Caco-2 (cell line): ENCODE data around the gene TOX3. TPM values are rescaled to one million over a fixed set of nuclear protein-coding genes. Genes with fewer than 3 reads are reported as not detected.

ENCODE experiments used
- BruUV-seq: library from RNA; stranded (reverse); fragments of 400-500 nt; replicated peaks from 2 replicates; lab custom pipeline; 2021; lab: Mats Ljungman, UMichigan
- CTCF ChIA-PET: fragments of 300-600 bp; sonication (Branson Sonifier 250); formaldehyde crosslinking; loops from one replicate; lab custom pipeline; 2022; ENCODE audit warnings: antibody characterized with exemption; lab: Charles Lee
- POLR2A ChIA-PET: fragments of 300-600 bp; sonication (Branson Sonifier 250); formaldehyde crosslinking; loops from one replicate; lab custom pipeline; 2022; ENCODE audit warnings: antibody characterized with exemption; lab: Charles Lee
- DNase-seq, 2 experiments: peaks; one replicate each; pipeline versions ENCODE4 v3.0.0 to v3.0.0-alpha.2; 2020 to 2022
- H3K27me3 ChIP-seq: replicated peaks from 2 replicates; pipeline ENCODE4 v1.6.0; 2011; ENCODE audit warnings: low read length; ENCODE audit not compliant: control insufficient read depth, insufficient read depth
- H3K36me3 ChIP-seq: 2 replicates; pipeline ENCODE4 v1.5.1; 2011; ENCODE audit warnings: low read length; ENCODE audit not compliant: control insufficient read depth, insufficient read depth
- H3K4me1 ChIP-seq: fragments of 250-450 bp; sonication (Bioruptor Pico); 2 replicates; pipeline ENCODE4 v1.5.1; 2020; ENCODE audit warnings: mild to moderate bottlenecking
- H3K4me3 ChIP-seq: 2 replicates; pipeline ENCODE4 v1.5.1; 2011; ENCODE audit warnings: low read depth, mild to moderate bottlenecking, control low read depth, low read length
- H3K9me3 ChIP-seq: fragments of 250-450 bp; sonication (Bioruptor Pico); 2 replicates; pipeline ENCODE4 v1.5.1; 2020; ENCODE audit warnings: mild to moderate bottlenecking, moderate library complexity
- H3K27ac Mint-ChIP-seq: one replicate; pipeline ENCODE4 v1.8.0; 2022; ENCODE audit warnings: mixed read lengths; ENCODE audit not compliant: unreplicated experiment
- H3K27me3 Mint-ChIP-seq: one replicate; pipeline ENCODE4 v1.8.0; 2022; ENCODE audit warnings: mixed read lengths; ENCODE audit not compliant: insufficient read depth, unreplicated experiment
- H3K36me3 Mint-ChIP-seq: one replicate; pipeline ENCODE4 v1.8.0; 2022; ENCODE audit warnings: mild to moderate bottlenecking, mixed read lengths; ENCODE audit not compliant: insufficient read depth, unreplicated experiment
- H3K4me1 Mint-ChIP-seq: one replicate; pipeline ENCODE4 v1.8.0; 2022; ENCODE audit warnings: low read depth, mixed read lengths; ENCODE audit not compliant: unreplicated experiment
- H3K4me3 Mint-ChIP-seq: one replicate; pipeline ENCODE4 v1.8.0; 2022; ENCODE audit warnings: mild to moderate bottlenecking, moderate library complexity, mixed read lengths; ENCODE audit not compliant: unreplicated experiment
- H3K9me3 Mint-ChIP-seq: one replicate; pipeline ENCODE4 v1.8.0; 2022; ENCODE audit warnings: mixed read lengths; ENCODE audit not compliant: unreplicated experiment
- CTCF ChIP-seq, 2 experiments: fragments of 200-600 bp in 1 of 2; IDR thresholded peaks; 1 replicate in 1 of 2; 2 replicates in 1 of 2; pipeline versions ENCODE4 v1.5.1 to v1.8.0; 2011 to 2022; ENCODE audit warnings: antibody characterized with exemption in 1 of 2, control low read depth in 1 of 2, inconsistent platforms in 1 of 2, low read depth in 1 of 2, low read length in 1 of 2, mild to moderate bottlenecking in 1 of 2, moderate library complexity in 1 of 2; ENCODE audit not compliant: insufficient read depth in 1 of 2, severe bottlenecking in 1 of 2, unreplicated experiment in 1 of 2
- intact Hi-C: fragments of 100-400 bp; cut with micrococcal nuclease; formaldehyde crosslinking; loops from one replicate; pipeline ENCODE4 v1.10.0; 2022; ENCODE audit not compliant: unreplicated experiment
- total RNA-seq: library from RNA; stranded (reverse); gene quantifications from 2 replicates; pipeline ENCODE4 v1.2.3, GENCODE V29; 2022

The TOX3 gene
- total RNA-seq, 1 experiment from 2014 or later, result 3.6 TPM

GRCh38 chr16:52489894-52490293 lies 57.0 kb downstream of the TOX3 start:
- no peak for TF ChIP-seq CTCF (IDR thresholded peaks at IDR 0.05; ENCODE audit: insufficient read depth in 1 of 2, low read depth in 1 of 2, low read length in 1 of 2, severe bottlenecking in 1 of 2, unreplicated experiment in 1 of 2)
- H3K4me1 Mint-ChIP-seq, result peaks cover 23% of the 10 kb centered on the region
- no peak overlapping the region for H3K27ac Mint-ChIP-seq
- POLR2A ChIA-PET, result no interaction called here
- no peaks in the 10 kb centered on the region for H3K9me3 ChIP-seq
- no peak for DNase-seq
- intact Hi-C loops, result loop anchor here (5.0 kb wide), 1 partner anchor 57 kb away; the partner anchor contains the start of gene TOX3
- peaks cover 20% of the 10 kb centered on the region for H3K9me3 Mint-ChIP-seq
- no peak overlapping the region for H3K4me3 Mint-ChIP-seq
- peaks cover 34% of the 10 kb centered on the region for H3K4me1 ChIP-seq
- peaks cover 5% of the 10 kb centered on the region; the same call in 1 of the 2 replicates for H3K36me3 ChIP-seq
- CTCF ChIA-PET, result no interaction called here
- peaks cover 12% of the 10 kb centered on the region for H3K36me3 Mint-ChIP-seq
- H3K27me3 Mint-ChIP-seq, result no peaks in the 10 kb centered on the region
- no peaks in the 10 kb centered on the region for H3K27me3 ChIP-seq
- no peak overlapping the region for H3K4me3 ChIP-seq
- no TSS peak for BruUV-seq

GRCh38 chr16:52488837-52489289 lies 58.1 kb downstream of the TOX3 start:
- no peaks in the 10 kb centered on the region for H3K9me3 ChIP-seq
- H3K27me3 ChIP-seq, result no peaks in the 10 kb centered on the region
- H3K36me3 ChIP-seq, result peaks cover 3% of the 10 kb centered on the region; the same call in 1 of the 2 replicates
- Mint-ChIP-seq H3K9me3 (peaks cover 20% of the 10 kb centered on the region), H3K27ac (no peak overlapping the region), H3K27me3 (no peaks in the 10 kb centered on the region), H3K36me3 (peaks cover 6% of the 10 kb centered on the region), H3K4me3 (no peak overlapping the region), H3K4me1 (peaks cover 13% of the 10 kb centered on the region)
- no peak for TF ChIP-seq CTCF (IDR thresholded peaks at IDR 0.05; ENCODE audit: insufficient read depth in 1 of 2, low read depth in 1 of 2, low read length in 1 of 2, severe bottlenecking in 1 of 2, unreplicated experiment in 1 of 2)
- CTCF ChIA-PET, result interaction anchor here (1.1 kb wide), 1 partner anchor 297 kb away, joined by 6 read pairs; no protein-coding TSS in a partner anchor
- H3K4me1 ChIP-seq, result peaks cover 32% of the 10 kb centered on the region
- H3K4me3 ChIP-seq, result no peak overlapping the region
- BruUV-seq, result no TSS peak
- POLR2A ChIA-PET, result no interaction called here
- peak; percentile 40 to 44 for DNase-seq
- intact Hi-C loops, result no loop called here

- Mint-ChIP-seq H3K9me3 (peaks cover 20% of the 10 kb centered on the region), H3K36me3 (peaks cover 6% of the 10 kb centered on the region), H3K27me3 (no peaks in the 10 kb centered on the region), H3K27ac (no peak overlapping the region), H3K4me3 (no peak overlapping the region), H3K4me1 (peaks cover 6% of the 10 kb centered on the region)
- no peak for TF ChIP-seq CTCF (IDR thresholded peaks at IDR 0.05; ENCODE audit: insufficient read depth in 1 of 2, low read depth in 1 of 2, low read length in 1 of 2, severe bottlenecking in 1 of 2, unreplicated experiment in 1 of 2)
- no peaks in the 10 kb centered on the region for H3K9me3 ChIP-seq
- no peaks in the 10 kb centered on the region for H3K27me3 ChIP-seq
- peaks cover 3% of the 10 kb centered on the region; the same call in 1 of the 2 replicates for H3K36me3 ChIP-seq
- intact Hi-C loops, result no loop called here
- H3K4me3 ChIP-seq, result no peak overlapping the region
- H3K4me1 ChIP-seq, result peaks cover 23% of the 10 kb centered on the region
- CTCF ChIA-PET, result interaction anchor here (0.5 to 1.1 kb wide), 2 partner anchors 23 to 296 kb away, joined by 6 to 7 read pairs; no protein-coding TSS in a partner anchor
- BruUV-seq, result no TSS peak
- DNase-seq, result no peak
- POLR2A ChIA-PET, result no interaction called here
These were observed 59.0 kb downstream of the TOX3 start for GRCh38 chr16:52487849-52488457.
